Spleen (tissue), 7 donors: Measurements from ENCODE around the gene FBLN2.

ENCODE experiments used
- CTCF ChIP-seq, 11 experiments: fragments of 200-600 bp in 7 of 11; fragments of 450-650 bp in 4 of 11; sonication (generic) in 4 of 11; IDR thresholded peaks in 8 of 11; conservative IDR thresholded peaks in 3 of 11; 1 replicate in 7 of 11; 2 replicates in 4 of 11; pipeline versions ENCODE4 v1.4.0 to v1.8.0; 2016 to 2021; ENCODE audit warnings: antibody characterized with exemption in 11 of 11, inconsistent platforms in 4 of 11, mild to moderate bottlenecking in 1 of 11
- POLR2A ChIP-seq, 3 donors: fragments of 450-650 bp; IDR thresholded peaks; one replicate each; pipeline ENCODE4 v1.5.1; 2017; ENCODE audit warnings: antibody characterized with exemption in 3 of 3, mild to moderate bottlenecking in 1 of 3
- POLR2AphosphoS5 ChIP-seq, 3 donors: sonication (generic); formaldehyde crosslinking; IDR thresholded peaks; one replicate each; pipeline ENCODE4 v1.5.1; 2017; ENCODE audit warnings: antibody characterized with exemption in 3 of 3
- donor health status: DM: no; HTN: no; CAD: no; lungs with moderate emphysema.
- donor health status: DM: no; HTN: no; CAD: no.
- donor health status: DM: no; HTN: no; CAD: no.

- no peak for TF ChIP-seq POLR2A (IDR thresholded peaks at IDR 0.05)
- no peak for TF ChIP-seq CTCF (IDR thresholded peaks at IDR 0.05 in 8 of 11, conservative IDR thresholded peaks at IDR 0.05 in 3 of 11)
- no peak for TF ChIP-seq POLR2AphosphoS5 (IDR thresholded peaks at IDR 0.05)
Observed at GRCh38 chr3:13526626-13526949, 22.3 kb upstream of the FBLN2 start.
